Activated T-cell treated with anti-CD3 and anti-CD28 coated beads for 4 hours (primary cell): ENCODE results near the gene ELAVL4.

Source experiments
- DNase-seq: peaks from one replicate; pipeline ENCODE4 v3.0.0-alpha.2; 2020

Gene ELAVL4

GRCh38 chr1:50108497-50109059 is at the start of gene ELAVL4:
Gene ELAVL4, plus strand, starts transcription at chr1:50108920. Its CDS starts 270 bp downstream, at chr1:50109190.
- DNase-seq, result no peak

- no peak for DNase-seq
Observed at GRCh38 chr1:50060279-50060678, 48.4 kb upstream of the ELAVL4 start.

GRCh38 chr1:50066806-50067205 is 41.9 kb upstream of the ELAVL4 start:
- DNase-seq, result no peak

- no peak for DNase-seq
Observed at GRCh38 chr1:50074931-50075330, 33.8 kb upstream of the ELAVL4 start.

GRCh38 chr1:50077273-50077672 is 31.4 kb upstream of the ELAVL4 start:
- no peak for DNase-seq

- no peak for DNase-seq
Observed at GRCh38 chr1:50080904-50081586, 27.7 kb upstream of the ELAVL4 start.

- DNase-seq, result no peak
Observed at GRCh38 chr1:50084389-50084788, 24.3 kb upstream of the ELAVL4 start.

GRCh38 chr1:50091068-50091467 is 17.7 kb upstream of the ELAVL4 start:
- no peak for DNase-seq

- no peak for DNase-seq
Observed at GRCh38 chr1:50095716-50096115, 13.0 kb upstream of the ELAVL4 start.

GRCh38 chr1:50097021-50097679 is 11.6 kb upstream of the ELAVL4 start:
- DNase-seq, result no peak

GRCh38 chr1:50097791-50098190 is 10.9 kb upstream of the ELAVL4 start:
- DNase-seq, result no peak

GRCh38 chr1:50098591-50099021 is 10.1 kb upstream of the ELAVL4 start:
- DNase-seq, result no peak

GRCh38 chr1:50099654-50100053 is 9.1 kb upstream of the ELAVL4 start:
- DNase-seq, result no peak

- DNase-seq, result no peak
Observed at GRCh38 chr1:50103615-50104081, 5.1 kb upstream of the ELAVL4 start.

- DNase-seq, result no peak
Observed at GRCh38 chr1:50105433-50105832, 3.3 kb upstream of the ELAVL4 start.

- DNase-seq, result no peak
Observed at GRCh38 chr1:50106095-50106761, 2.5 kb upstream of the ELAVL4 start.

GRCh38 chr1:50109116-50109515 is 396 bp downstream of the ELAVL4 start:
- DNase-seq, result no peak

- DNase-seq, result no peak
Observed at GRCh38 chr1:50109647-50110075, 941 bp downstream of the ELAVL4 start.

- DNase-seq, result no peak
Observed at GRCh38 chr1:50110151-50110550, 1.4 kb downstream of the ELAVL4 start.

- no peak for DNase-seq
Observed at GRCh38 chr1:50110656-50111055, 1.9 kb downstream of the ELAVL4 start.

- no peak for DNase-seq
Observed at GRCh38 chr1:50111503-50111902, 2.8 kb downstream of the ELAVL4 start.

- no peak for DNase-seq
Observed at GRCh38 chr1:50112193-50112592, 3.5 kb downstream of the ELAVL4 start.

- no peak for DNase-seq
Observed at GRCh38 chr1:50123071-50123470, 14.4 kb downstream of the ELAVL4 start.
